ENCODE measurements around the gene EIF4E1B.

EIF4E1B gene

DNA sequence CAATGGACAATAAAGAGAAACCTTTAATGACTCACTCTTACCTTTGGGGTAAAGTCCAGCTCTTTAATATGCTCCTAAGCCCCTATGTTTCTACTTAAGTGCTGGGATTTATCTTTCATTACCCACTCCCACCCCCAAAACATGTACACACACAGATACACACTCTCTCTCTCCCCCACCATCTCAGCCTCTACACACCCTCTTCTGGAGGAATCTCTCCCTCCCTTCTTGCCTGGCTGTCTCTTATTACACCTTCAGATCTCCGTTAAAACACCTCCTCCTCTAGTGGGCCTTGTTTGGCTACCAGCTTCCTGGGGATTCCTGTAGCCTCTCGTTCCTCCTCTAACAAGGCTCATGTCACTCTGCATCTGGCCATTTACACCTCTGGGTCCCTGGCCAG, 27.4 kb upstream of the EIF4E1B start:
- DNase-seq (ENCODE audit: low read depth in 3 of 3, low spot score in 1 of 3): no peak

DNA sequence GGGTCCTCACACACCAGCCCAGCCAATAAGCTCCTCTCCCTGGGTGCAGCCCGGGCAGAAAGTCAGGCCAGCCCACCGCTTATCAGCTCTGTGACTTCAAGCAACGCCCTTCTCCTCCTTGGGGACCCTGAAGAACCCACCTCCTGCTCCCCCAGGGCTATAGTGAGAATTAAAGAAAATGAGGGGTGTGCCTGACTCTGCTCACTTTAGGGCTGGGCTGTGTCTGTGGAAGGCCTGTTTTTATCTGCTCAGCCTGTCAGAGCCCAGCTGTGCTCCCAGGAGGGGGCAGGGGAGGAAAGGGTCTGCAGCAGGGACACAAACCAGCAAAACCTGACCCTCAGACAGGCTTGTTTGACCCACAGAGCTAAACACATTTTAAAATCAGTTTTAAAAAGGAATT, 24.4 kb upstream of the EIF4E1B start:
- no peak for DNase-seq (ENCODE audit: low read depth in 3 of 3, low spot score in 1 of 3)

DNA sequence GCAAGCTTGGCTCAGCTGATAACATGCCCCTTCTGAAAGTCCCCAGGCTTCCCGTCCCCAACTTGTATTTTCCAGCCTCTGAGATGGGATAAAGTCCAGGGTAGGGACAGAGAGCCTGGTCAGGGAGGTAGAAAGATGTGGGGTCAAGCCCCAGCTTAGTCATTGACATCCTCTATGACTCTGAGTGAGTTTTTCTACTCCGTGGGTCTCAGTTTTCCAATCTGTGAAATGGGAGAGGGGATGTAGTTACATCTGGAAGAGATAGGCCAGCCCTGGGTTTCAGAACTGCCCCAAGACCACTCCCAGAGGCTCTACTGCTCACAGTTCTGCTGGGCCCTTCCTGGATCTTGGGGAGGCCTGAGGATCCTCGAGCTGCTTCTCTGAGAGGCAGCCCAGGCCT, 23.6 kb upstream of the EIF4E1B start:
- DNase-seq (ENCODE audit: low read depth in 3 of 3, low spot score in 1 of 3): no peak

DNA sequence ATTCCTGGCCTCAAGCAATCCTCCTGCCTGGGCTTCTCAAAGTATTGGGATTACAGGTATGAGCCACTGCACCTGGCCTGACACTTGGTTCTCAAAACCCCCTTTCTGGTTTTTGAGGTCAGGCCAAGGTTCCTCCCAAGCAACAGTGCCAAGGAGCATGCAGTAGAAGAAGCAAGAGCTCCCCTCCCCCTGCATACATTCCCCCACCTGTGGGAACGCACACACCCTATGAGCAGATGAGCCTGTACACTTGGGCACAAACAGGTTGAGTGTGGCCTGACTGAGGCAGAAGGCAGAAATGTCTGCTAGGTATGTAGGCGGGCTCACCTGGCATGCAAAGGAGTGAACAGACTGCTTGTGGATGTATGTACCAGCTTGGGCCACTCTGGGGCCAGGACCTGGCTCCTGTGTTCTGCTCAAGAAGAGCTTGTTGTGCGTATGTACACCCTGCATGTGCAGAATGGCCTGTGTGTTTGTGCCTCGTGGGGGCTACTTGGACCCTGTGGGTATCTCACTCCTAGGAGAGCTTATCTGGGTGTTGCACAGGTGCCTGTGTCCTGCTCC, 22.3 kb upstream of the EIF4E1B start:
- no peak for DNase-seq (ENCODE audit: low read depth in 3 of 3, low spot score in 1 of 3)

DNA sequence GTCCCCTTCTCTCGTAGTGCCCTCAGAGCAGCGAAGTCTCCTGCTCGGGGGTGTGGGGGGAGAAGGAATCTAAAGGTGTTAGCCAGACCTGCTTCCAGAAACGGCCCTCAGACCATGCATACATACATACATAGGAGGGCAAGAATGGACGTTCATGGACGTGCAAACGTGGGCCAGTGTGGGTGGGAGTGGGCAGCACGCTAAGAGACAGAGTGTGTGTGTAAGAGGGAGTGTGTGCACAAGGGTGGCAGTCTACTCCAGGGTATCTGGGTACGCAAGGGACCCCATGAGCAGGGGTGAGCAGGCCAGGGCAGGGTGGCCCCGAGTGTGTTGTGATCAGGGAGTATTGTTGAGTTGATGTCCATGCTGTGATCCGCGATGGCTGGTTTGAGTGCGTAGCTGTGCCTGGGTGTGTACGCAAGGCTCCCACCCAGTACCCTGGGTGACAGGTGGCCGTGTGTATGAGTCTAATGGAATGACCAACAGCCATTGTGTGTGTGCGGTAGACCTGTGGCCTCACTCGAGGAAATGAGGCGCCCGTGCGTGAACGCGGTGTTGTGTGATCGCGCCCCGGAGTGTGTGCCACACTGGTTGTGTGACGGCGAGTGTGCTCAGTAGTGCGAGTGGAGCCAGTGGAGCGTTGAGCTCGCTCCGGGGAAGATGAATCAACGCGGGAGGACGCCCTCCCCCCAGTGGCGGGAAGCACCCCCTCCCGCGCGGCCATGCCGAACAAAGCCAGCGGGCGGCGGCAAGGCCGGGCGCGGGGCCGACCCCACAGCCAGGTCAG, 21.3 kb upstream of the EIF4E1B start:
- DNase-seq (ENCODE audit: low read depth in 3 of 3, low spot score in 1 of 3): no peak

DNA sequence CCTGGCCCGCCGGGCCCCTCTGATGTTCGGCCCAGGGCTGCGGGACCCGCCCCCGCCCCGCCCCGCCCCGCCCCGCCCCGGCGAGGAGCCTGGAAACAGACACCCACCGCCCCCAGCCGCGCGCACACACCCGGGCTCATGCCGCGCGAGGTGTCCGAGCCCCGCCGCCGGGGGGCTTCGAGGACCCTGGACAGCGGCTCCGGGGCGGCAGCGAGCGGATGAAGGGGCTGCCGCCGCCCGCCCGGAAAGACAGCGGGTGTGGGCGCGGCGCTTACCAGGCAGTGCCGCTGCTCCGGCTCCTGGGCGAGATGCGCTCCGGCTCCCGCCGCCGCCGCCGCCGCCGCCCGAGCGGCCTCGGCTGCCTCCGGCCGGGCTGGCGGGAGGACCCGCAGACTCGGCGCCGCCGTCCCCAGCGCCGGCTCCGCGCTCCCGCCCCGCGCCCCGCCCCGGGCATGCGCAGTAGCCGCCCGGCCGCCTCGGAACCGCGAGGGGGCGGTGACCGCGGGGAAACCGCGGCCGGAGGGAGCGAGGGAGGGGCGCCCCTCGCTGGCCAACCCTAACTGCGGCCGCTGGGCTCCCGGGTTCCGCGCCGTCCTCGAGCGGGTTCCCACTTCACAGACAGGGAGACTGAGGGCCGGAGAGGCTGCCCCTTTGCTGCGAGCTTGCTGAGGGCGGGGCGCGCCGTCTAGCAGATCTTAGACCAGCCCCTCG, 20.6 kb upstream of the EIF4E1B start, which contains the start of gene GPRIN1:
GPRIN1 (minus strand) TSS at position 433 of the 711 bp plus-strand sequence. CDS start 10,322 bp downstream, outside the sequence.
- peak in 2 of 3 donors; percentile 22 to 50 for DNase-seq (ENCODE audit: low read depth in 3 of 3, low spot score in 1 of 3)

DNA sequence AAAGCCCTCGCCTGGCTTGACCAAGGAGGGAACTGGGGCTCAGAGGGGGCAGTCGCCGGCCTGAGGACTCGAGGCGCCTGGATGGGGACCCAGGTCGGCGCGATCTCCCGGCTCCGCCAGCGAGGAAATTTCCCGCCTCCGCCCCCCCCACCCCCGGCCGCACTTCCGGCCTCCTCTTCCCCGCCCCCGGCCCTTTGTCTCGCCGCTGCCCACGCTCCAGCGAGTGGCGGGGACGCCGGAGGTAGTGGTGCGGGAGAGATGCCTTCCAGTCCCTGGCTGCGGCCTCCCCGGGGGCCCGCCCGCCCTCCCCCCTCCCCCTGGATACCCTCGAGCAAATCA, 20.1 kb upstream of the EIF4E1B start:
- no peak for DNase-seq (ENCODE audit: low read depth in 3 of 3, low spot score in 1 of 3)

DNA sequence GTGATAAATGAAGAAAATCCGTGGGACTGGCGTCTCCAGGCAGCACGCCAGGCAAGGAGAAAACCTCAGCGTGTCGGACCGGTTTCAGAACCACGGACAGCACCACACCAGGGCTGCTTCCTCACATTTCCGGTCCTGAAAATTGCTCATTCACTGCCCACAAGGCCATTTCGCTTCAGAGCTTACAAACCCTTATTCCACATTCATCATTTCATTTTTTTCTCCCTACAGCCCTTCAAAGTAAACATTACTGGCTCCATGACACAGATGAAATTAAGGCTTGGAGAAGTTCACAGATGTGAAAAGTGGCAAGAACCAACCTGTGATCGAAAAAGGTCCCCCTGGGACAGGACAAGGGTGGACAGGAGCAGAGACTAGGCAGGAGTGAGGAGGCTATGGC, 19.0 kb upstream of the EIF4E1B start:
- peak in 1 of 3 donors; percentile 22 for DNase-seq (ENCODE audit: low read depth in 3 of 3, low spot score in 1 of 3)

DNA sequence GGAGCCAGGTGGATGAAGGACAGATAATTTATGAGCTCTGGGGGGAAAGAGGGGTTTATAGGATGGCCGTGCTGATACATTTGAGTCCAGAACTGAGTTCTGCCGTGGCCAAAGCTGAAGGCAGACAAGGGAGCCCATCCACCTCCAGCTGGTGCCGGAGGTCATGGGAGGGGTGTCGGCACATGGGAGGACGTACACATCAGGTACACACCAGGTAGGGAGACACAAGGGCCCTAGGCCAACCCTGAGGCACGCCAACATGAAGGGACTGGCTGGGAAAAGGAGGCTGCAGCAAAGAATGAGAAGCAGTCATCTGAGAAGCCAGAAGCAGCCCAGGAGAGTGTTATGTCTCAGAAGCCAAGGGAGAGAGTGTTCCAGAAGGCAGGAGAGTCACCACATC, 18.5 kb upstream of the EIF4E1B start:
- no peak for DNase-seq (ENCODE audit: low read depth in 3 of 3, low spot score in 1 of 3)

DNA sequence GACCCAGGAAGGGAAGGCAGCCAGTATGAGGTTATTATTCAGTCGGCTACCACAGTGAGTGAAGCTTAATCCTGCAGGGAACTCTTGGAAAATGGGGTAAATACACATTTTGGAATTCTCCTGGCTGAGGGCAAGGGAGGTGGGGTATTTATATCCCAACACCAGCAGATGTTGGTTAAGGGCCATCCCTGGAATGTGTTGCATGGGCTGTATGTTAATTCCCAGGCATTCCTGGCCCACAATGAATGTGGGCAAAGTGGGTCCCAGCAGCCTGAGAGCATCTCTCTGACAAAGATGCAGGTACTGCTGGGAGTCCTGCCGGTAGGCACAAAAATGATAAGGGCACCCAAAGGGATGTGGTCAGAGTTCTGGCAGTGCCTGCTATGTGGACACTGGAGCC, 17.6 kb upstream of the EIF4E1B start:
- no peak for DNase-seq (ENCODE audit: low read depth in 3 of 3, low spot score in 1 of 3)

DNA sequence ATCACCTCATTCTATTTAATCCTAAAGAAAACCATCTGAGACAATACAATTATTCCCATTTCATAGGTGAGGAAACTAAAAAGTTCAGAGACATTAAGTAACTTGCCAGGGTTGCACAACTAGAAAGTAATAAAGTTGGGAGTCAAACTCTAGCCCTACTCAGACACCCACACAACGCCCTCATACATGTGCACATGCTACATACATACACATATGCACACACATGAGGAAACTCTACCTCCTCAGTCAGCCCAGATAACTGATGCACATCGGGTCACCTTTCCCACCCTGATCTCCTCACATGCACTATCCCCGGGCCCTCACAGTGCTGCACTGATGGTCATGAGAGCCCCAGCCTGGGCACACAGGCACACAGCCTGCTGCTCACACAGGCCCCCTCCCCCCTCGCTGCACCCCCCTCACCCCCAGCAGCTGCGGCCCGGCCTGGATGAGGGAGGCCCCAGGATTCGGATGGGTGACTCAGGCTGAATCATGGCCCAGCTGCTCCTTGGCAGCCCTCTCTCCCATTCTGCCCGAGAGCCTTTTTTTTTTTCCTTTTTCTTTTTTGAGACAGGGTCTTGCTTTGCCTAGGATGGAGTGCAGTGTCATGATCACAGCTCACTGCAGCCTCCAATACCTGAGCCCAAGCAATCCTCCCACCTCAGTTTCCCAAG, 15.5 kb upstream of the EIF4E1B start:
- DNase-seq (ENCODE audit: low read depth in 3 of 3, low spot score in 1 of 3): no peak

DNA sequence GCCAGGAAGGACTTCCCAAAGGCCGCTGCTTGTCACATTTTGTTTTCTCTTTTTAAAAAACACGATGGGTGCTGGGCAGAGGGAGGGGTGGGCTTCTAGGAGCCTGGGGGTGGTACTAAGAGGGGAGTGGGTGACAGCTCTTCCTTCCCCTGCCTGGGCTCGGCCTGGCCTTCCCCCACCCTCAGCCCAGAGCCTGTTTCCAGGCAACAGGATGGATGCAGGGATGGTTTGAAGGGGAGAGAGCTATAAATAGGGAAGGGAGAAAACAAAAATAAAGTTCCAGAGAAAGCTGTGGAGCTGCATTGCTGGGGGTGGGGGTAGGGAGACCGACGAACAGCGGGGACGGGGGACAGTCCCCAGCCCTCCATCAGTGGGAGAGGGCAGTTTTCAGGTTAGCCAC, 14.0 kb upstream of the EIF4E1B start:
- no peak for DNase-seq (ENCODE audit: low read depth in 3 of 3, low spot score in 1 of 3)

DNA sequence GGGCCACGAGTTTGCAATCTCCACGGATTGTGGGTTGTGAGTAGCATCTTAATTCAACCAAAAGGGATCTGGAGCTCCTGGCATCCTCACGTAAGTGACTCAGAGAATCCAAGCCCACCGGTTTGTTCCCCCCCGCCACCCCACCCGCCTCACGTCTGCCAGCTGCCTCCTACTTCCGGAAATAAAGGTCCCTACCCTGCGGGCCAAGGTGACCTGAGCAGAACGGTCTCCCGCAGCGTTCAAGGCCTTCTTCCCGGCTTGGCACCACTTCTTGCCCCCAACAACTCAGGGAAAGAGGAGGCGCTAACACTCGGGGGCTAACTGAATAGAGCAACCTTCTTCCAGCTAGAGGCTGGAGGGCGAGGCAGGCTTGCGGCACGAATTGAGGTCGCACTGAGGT, 11.7 kb upstream of the EIF4E1B start:
- no peak for DNase-seq (ENCODE audit: low read depth in 3 of 3, low spot score in 1 of 3)

DNA sequence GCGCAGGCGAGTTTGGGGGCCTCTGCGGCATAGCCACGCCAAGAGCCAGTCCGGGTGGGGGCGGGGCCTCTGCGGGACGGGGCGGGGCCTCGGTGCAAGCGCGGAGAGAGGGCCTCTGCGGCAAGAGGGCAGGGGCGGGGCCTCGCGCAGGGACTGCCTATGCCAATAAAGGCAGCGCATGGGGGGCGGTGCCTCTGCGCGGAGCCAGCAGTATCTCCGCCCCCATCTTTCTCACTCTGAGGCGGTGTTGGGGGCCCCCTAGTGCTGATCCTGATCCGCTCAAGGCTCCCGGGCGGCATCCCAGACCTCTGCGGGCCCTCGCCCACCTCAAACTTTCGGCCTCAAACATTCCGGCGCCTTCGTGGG, 11.3 kb upstream of the EIF4E1B start:
- peak; percentile 31 to 65 (median 33) for DNase-seq (ENCODE audit: low read depth in 3 of 3, low spot score in 1 of 3)

DNA sequence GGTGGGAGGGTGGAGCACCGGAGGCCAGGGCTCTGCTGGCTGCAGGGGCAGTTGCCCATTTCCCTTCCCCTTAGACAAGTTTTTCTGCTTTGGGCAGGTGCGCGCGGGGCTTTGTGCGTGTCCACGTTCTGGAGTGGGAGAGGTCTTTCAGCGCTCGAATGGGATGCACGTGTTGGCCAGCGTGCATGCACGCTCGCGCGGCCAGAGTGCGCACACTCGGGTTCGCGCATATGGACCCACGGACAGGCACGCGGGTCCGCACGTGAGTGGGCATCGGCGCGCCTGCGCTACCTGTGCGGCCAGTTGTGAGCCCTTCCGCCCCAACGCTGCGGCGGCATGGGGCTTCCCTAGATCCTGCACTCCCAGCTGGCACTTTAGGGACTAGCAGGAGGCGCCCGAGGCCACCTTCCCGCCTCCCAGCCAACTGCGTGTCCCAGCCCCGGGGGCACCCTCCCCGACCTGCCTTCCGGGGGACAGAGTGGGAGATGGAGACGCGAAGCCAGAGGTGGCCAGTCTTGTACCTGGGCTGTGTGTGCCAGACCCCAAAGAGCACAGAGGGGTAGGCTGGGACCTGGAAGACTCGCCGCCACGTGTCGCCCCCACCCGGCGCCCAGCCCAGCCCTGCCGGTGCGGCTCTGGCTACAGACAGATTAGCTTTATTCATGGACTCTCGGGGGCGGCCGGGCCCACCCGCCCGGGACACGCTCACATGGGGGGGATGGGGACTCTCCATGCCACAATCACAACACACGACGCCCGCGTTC, 10.7 kb upstream of the EIF4E1B start:
- no peak for DNase-seq (ENCODE audit: low read depth in 3 of 3, low spot score in 1 of 3)

DNA sequence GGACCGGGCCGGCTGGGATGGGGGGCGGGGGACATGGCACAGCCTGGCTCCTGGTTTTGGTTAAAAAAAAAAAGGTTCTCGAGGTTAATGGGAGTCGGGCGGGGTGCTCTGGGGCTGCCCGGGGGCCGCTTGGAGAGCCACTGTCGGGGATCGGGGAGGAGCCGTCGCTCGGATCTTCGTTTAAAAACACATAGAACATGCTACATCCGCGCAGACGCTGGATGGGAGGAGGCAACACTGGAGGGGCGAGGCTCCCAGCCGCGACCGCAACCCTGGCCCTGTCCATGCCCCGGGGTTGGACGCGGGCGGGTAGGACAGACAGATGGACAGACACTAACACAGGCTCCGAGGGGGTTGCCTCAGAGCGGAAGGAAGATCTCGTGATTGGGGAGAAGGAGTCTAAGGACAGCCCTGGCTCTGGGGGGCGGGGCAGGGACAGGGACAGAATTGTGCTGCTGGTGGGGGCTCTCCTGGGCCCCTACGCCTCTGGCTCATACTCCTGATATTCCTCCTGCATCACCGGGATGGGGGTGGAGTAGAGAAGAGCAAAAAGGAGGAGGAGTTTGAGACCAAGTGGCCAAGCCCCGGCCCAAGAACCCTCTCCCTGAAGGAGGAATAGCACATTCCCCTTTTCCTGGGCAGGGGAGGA, 10.0 kb upstream of the EIF4E1B start:
- no peak for DNase-seq (ENCODE audit: low read depth in 3 of 3, low spot score in 1 of 3)

DNA sequence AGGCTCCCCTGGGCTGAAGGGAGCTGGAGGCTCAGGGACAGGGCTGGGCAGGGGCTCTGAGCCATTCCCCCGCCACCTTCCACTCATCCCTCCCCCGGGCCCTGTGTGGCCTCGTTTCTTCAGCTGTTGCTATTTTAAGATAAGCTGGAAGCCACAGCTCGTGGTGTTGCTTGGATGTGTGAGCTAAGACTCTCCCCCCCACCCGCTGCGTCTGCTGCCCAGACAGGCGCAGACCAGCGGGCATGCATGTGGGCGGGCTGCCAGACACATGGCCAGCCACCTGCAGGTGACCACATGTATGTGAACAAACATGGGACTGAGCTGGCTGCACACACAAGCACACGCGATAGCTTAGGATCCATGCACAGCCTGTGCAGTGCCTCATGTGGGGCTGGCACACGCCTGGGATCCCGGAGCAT, 8.8 kb upstream of the EIF4E1B start:
- no peak for DNase-seq (ENCODE audit: low read depth in 3 of 3, low spot score in 1 of 3)

DNA sequence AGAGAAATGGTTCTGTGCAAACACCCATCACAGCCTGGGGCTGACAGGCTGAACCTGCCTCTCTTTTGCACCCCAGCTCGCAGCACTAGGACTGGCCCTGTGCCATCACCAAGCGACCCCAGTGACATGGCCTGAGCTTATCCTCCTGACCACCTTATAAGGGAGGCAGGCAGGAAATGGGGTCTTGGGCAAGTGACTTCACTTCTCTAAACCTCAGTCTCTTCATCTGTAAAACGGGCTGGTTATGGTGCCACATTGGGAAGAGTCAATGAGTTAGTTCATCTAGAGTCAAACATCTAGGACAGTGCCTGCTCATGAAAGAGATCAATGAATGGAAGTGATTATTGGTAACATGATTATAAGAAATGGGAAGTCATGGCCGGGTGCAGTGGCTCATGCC, 6.3 kb upstream of the EIF4E1B start:
- no peak for DNase-seq (ENCODE audit: low read depth in 3 of 3, low spot score in 1 of 3)

DNA sequence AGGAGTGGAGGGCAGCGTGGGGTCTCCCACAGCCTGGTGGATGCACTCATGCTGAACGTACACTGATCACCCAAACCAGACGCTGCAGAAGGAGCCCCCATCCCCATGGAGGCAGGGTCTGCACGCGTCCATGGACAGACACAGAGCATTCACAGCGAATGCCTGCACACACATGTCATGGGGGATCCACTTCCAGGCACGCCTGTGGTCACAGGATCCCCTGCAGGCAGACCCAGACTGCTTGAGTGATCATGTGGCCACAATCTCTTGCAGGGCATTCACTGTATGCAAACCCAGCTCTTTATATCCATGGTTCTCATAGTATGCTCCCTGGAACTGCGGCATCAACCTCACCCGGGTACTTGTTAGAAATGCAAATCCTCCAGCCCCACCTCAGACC, 5.5 kb upstream of the EIF4E1B start:
- DNase-seq (ENCODE audit: low read depth in 3 of 3, low spot score in 1 of 3): no peak

DNA sequence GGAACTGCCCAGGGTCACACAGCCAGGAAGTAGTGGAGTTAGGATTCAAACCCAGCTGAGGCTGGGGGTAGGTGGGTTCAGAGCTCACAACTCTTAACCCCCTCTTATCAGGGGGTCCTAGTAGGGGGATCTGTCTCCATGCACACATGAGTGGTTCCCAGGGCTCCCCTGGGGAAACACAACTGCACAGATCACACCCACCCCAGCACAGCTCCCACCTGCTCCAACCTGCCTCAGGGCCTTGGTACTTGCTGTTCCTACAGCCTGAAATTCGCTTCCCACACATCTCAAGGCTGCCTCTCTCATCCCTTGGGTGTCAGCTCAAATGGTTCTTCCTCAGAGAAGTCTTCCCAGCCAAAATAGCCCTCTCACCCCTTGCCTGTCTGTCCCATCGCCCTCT, 5.0 kb upstream of the EIF4E1B start:
- no peak for DNase-seq (ENCODE audit: low read depth in 3 of 3, low spot score in 1 of 3)
